AG10803 (cell line): ENCODE measurements around the gene CASKIN2.

Experiments used
- DNase-seq: peaks from one replicate; pipeline ENCODE4 v3.0.0; 2010; ENCODE audit warnings: low read depth
- H3K4me3 ChIP-seq: 2 replicates; pipeline ENCODE4 v1.5.1; 2011; ENCODE audit warnings: mild to moderate bottlenecking, low read length, control low read depth
- CTCF ChIP-seq: conservative IDR thresholded peaks from 2 replicates; pipeline ENCODE4 v1.5.1; 2011; ENCODE audit warnings: mild to moderate bottlenecking, low read length, control low read depth, inconsistent platforms

Gene CASKIN2

GRCh38 chr17:75559958-75560533, 44.7 kb upstream of the CASKIN2 start:
- no peak overlapping the region for H3K4me3 ChIP-seq
- DNase-seq, result no peak
- no peak for TF ChIP-seq CTCF

GRCh38 chr17:75558666-75559530, 43.6 kb upstream of the CASKIN2 start:
- no peak for TF ChIP-seq CTCF
- H3K4me3 ChIP-seq, result no peak overlapping the region
- DNase-seq, result no peak

GRCh38 chr17:75557852-75558665, 42.7 kb upstream of the CASKIN2 start:
- no peak overlapping the region for H3K4me3 ChIP-seq
- DNase-seq, result no peak
- no peak for TF ChIP-seq CTCF

- H3K4me3 ChIP-seq, result no peak overlapping the region
- TF ChIP-seq CTCF, result no peak
- DNase-seq, result peak; percentile 9
These were observed 41.9 kb upstream of the CASKIN2 start for GRCh38 chr17:75557075-75557851.

GRCh38 chr17:75555679-75556153, 40.4 kb upstream of the CASKIN2 start:
- DNase-seq, result no peak
- no peak for TF ChIP-seq CTCF
- H3K4me3 ChIP-seq, result no peak overlapping the region

GRCh38 chr17:75553295-75554110, 38.2 kb upstream of the CASKIN2 start:
- H3K4me3 ChIP-seq, result no peak overlapping the region
- DNase-seq, result no peak
- no peak for TF ChIP-seq CTCF
